Cardiac atrium fibroblast (primary cell): ENCODE data around the gene TAS2R14. TPM values are rescaled to one million over a fixed set of nuclear protein-coding genes. Genes with fewer than 3 reads are reported as not detected.

ENCODE experiments used
- total RNA-seq: library from RNA; depleted of rRNA; stranded (reverse); fragments of >200 nt; gene quantifications from 2 replicates; pipeline ENCODE4 v1.2.3, GENCODE V29; 2015

Gene TAS2R14
- total RNA-seq = 0.54 and 1.8 TPM in 2 replicates

GRCh38 chr12:10939163-10939562 is at the start of gene TAS2R14:
TAS2R14 (minus strand) TSS chr12:10939263; CDS start chr12:10939207, 56 bp downstream.

GRCh38 chr12:10986812-10987211 is 47.7 kb upstream of the TAS2R14 start, which contains the start of gene TAS2R50:
TAS2R50 (minus strand) TSS chr12:10986912; CDS start chr12:10986860, 52 bp downstream.

GRCh38 chr12:10928746-10929286 is 10.2 kb downstream of the TAS2R14 start, which contains the start of gene PRH2:
PRH2 (plus strand) TSS chr12:10929236; CDS start chr12:10929274, 38 bp downstream.

GRCh38 chr12:10909462-10909861 is 29.6 kb downstream of the TAS2R14 start, which contains the start of gene TAS2R13:
TAS2R13 (minus strand) TSS chr12:10909562; CDS start chr12:10909298, 264 bp downstream.

Other genes with a start within 250 kb of the TAS2R14 start
- 174 and 185 TPM in 2 replicates for gene YBX3, start 215.9 kb downstream of the TAS2R14 start, total RNA-seq
- gene TAS2R7, start 136.6 kb downstream of the TAS2R14 start, total RNA-seq = not detected in 2 replicates
- not detected in 2 replicates for gene TAS2R8, start 132.0 kb downstream of the TAS2R14 start, total RNA-seq
- gene TAS2R9, start 129.1 kb downstream of the TAS2R14 start, total RNA-seq = not detected in 2 replicates
- gene TAS2R10, start 112.9 kb downstream of the TAS2R14 start, total RNA-seq = 0.36 TPM in 1 of 2 replicates, not detected in the other
- not detected in 2 replicates for gene PRR4, start 89.8 kb downstream of the TAS2R14 start, total RNA-seq
- gene PRH1, start 55.0 kb downstream of the TAS2R14 start, total RNA-seq = 2.1 and 2.9 TPM in 2 replicates
- not detected in 2 replicates for gene TAS2R13, start 29.7 kb downstream of the TAS2R14 start, total RNA-seq
- not detected in 2 replicates for gene PRH2, start 10.0 kb downstream of the TAS2R14 start, total RNA-seq
- gene TAS2R50, start 47.6 kb upstream of the TAS2R14 start, total RNA-seq = 0.49 TPM in 1 of 2 replicates, not detected in the other
- 0.18 and 0.32 TPM in 2 replicates for gene TAS2R20, start 59.0 kb upstream of the TAS2R14 start, total RNA-seq
- gene TAS2R19, start 83.4 kb upstream of the TAS2R14 start, total RNA-seq = 0.49 TPM in 1 of 2 replicates, not detected in the other
- 0.54 and 0.81 TPM in 2 replicates for gene TAS2R31, start 92.1 kb upstream of the TAS2R14 start, total RNA-seq
- gene TAS2R46, start 123.0 kb upstream of the TAS2R14 start, total RNA-seq = 0.72 TPM in 1 of 2 replicates, not detected in the other
- gene TAS2R43, start 153.1 kb upstream of the TAS2R14 start, total RNA-seq = not detected in 2 replicates
- 0.49 and 1.3 TPM in 2 replicates for gene TAS2R30, start 195.4 kb upstream of the TAS2R14 start, total RNA-seq
- gene SMIM10L1, start 231.9 kb upstream of the TAS2R14 start, total RNA-seq = 7.3 and 7.6 TPM in 2 replicates
- gene TAS2R42, start 247.7 kb upstream of the TAS2R14 start, total RNA-seq = not detected in 2 replicates